Nephron (organoid): ENCODE measurements around the gene CAGE1.
A peak's percentile ranks its signal among the peaks of the same experiment; 100 is the strongest.
"Not testable (repeated sequence)": the region's sequence is repeated elsewhere in the genome, so short reads cannot be mapped to it uniquely, and the experiment has no call there.

Experiments used
- H3K27ac Mint-ChIP-seq, 3 experiments: 2 replicates each; pipeline ENCODE4 v1.8.0; 2020; ENCODE audit warnings: mixed read lengths in 3 of 3, mild to moderate bottlenecking in 2 of 3, moderate library complexity in 1 of 3
- H3K27me3 Mint-ChIP-seq: 2 replicates; pipeline ENCODE4 v1.8.0; 2021; ENCODE audit warnings: low read depth, mild to moderate bottlenecking, moderate library complexity, mixed read lengths
- H3K36me3 Mint-ChIP-seq: 2 replicates; pipeline ENCODE4 v1.8.0; 2020; ENCODE audit warnings: low read depth, mixed read lengths
- H3K4me1 Mint-ChIP-seq: 2 replicates; pipeline ENCODE4 v1.8.0; 2020; ENCODE audit warnings: mixed read lengths
- H3K4me3 Mint-ChIP-seq, 3 experiments: 2 replicates each; pipeline ENCODE4 v1.8.0; 2020; ENCODE audit warnings: mild to moderate bottlenecking in 3 of 3, mixed read lengths in 3 of 3, moderate library complexity in 2 of 3
- H3K9me3 Mint-ChIP-seq: 2 replicates; pipeline ENCODE4 v1.8.0; 2020; ENCODE audit warnings: mixed read lengths
- CTCF ChIP-seq, 3 experiments: fragments of 200-600 bp; sonication (generic); IDR thresholded peaks; one replicate each; pipeline ENCODE4 v1.5.0; 2021; ENCODE audit warnings: antibody characterized with exemption in 3 of 3; ENCODE audit not compliant: unreplicated experiment in 3 of 3

The CAGE1 gene

DNA sequence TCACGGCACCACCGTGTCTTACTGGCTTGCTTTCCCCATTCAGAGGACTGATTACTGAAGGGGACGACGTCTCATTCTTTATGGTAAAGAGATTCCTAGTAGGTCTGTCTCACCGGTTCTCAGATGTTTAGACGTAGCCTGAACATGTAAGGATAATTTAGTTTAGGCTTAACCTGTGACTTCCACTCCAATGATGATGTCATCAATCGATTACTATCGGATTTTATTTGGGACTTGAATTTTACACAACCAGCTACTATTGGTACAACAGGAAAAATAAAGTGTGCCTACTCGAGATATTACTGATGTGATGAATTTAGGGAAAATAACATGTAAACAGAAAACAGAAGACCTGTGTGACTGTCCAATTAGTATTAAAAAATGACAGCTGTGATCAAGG lies 72.0 kb downstream of the CAGE1 start:
- Mint-ChIP-seq H3K27me3 (no peaks in the 10 kb centered on the region), H3K36me3 (no peaks in the 10 kb centered on the region), H3K9me3 (no peaks in the 10 kb centered on the region), H3K4me1 (no peaks in the 10 kb centered on the region), H3K27ac (peak overlapping the region in 1 of 3 experiments; percentile 74), H3K4me3 (peak overlapping the region in 2 of 3 experiments; percentile 38 to 46)
- TF ChIP-seq CTCF (IDR thresholded peaks at IDR 0.05; ENCODE audit: unreplicated experiment in 3 of 3): no peak

GRCh38 chr6:7316658-7317533 lies 72.6 kb downstream of the CAGE1 start:
- Mint-ChIP-seq H3K4me3 (peak overlapping the region in 2 of 3 experiments; percentile 38 to 46), H3K27me3 (no peaks in the 10 kb centered on the region), H3K27ac (peak overlapping the region in 1 of 3 experiments; percentile 74)

GRCh38 chr6:7315948-7316365 lies 73.6 kb downstream of the CAGE1 start:
- no peak for TF ChIP-seq CTCF (IDR thresholded peaks at IDR 0.05; ENCODE audit: unreplicated experiment in 3 of 3)
- no peaks in the 10 kb centered on the region for H3K9me3 Mint-ChIP-seq
- no peaks in the 10 kb centered on the region for H3K36me3 Mint-ChIP-seq
- H3K27me3 Mint-ChIP-seq: no peaks in the 10 kb centered on the region
- H3K4me3 Mint-ChIP-seq: peak overlapping the region in 1 of 3 experiments; percentile 40
- H3K27ac Mint-ChIP-seq: peak overlapping the region in 1 of 3 experiments; percentile 64
- peaks cover 7% of the 10 kb centered on the region for H3K4me1 Mint-ChIP-seq

More at GRCh38 chr6:7316658-7317533, 72.6 kb downstream of the CAGE1 start:
- no peak for TF ChIP-seq CTCF (IDR thresholded peaks at IDR 0.05; ENCODE audit: unreplicated experiment in 3 of 3)
- no peaks in the 10 kb centered on the region for H3K36me3 Mint-ChIP-seq
- no peaks in the 10 kb centered on the region for H3K9me3 Mint-ChIP-seq
- H3K4me1 Mint-ChIP-seq: no peaks in the 10 kb centered on the region

DNA sequence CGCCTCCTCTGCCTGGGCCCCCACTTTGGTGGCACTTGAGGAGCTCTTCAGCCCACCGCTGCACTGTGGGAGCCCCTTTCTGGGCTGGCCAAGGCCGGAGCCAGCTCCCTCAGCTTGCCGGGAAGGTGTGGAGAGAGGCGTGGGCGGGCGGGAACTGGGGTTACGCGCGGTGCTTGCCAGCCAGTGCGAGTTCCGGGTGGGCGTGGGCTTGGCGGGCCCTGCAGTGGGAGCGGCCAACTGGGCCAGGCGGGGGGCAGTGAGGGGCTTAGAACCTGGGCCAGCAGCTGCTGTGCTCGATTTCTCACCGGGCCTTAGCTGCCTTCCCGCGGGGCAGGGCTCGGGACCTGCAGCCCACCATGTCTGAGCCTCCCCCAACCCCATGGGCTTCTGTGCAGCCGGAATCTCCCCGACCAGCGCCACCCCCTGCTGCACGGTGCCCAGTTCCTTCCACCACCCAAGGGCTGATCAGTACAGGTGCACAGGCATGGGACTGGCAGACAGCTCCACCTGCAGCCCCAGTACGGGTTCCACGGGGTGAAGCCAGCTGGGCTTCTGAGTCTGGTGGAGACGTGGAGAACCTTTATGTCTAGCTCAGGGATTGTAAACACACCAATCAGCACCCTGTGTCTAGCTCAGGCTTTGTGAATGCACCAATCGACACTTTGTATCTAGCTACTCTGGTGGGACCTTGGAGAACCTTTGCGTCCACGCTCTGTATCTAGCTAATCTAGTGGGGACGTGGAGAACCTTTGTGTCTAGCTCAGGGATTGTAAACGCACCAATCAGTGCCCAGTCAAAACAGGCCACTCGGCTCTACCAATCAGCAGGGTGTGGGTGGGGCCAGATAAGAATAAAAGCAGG lies 74.2 kb downstream of the CAGE1 start:
- H3K4me1 Mint-ChIP-seq, H3K36me3 Mint-ChIP-seq, H3K27me3 Mint-ChIP-seq, H3K9me3 Mint-ChIP-seq: not testable (repeated sequence)
- H3K27ac Mint-ChIP-seq: peak overlapping the region in 2 of 3 experiments; percentile 97 to 99
- H3K4me3 Mint-ChIP-seq: peak overlapping the region; percentile 79 to 97 (median 92)

- Mint-ChIP-seq H3K4me3 (peak overlapping the region; percentile 79 to 97 (median 92)), H3K27ac (peak overlapping the region; percentile 97 to 99 (median 97)), H3K9me3 (no peaks in the 10 kb centered on the region), H3K4me1 (peaks cover 8% of the 10 kb centered on the region), H3K36me3 (peaks cover 10% of the 10 kb centered on the region), H3K27me3 (no peaks in the 10 kb centered on the region)
- no peak for TF ChIP-seq CTCF (IDR thresholded peaks at IDR 0.05; ENCODE audit: unreplicated experiment in 3 of 3)
Observed at GRCh38 chr6:7314414-7314813, 75.1 kb downstream of the CAGE1 start.
